ENCODE data around the gene RPL32. TPM values are rescaled to one million over a fixed set of nuclear protein-coding genes. Genes with fewer than 3 reads are reported as not detected.

Gene RPL32
- total and polyA plus RNA-seq, 2 donors (not counting 1 experiment from before 2014, with no cell fraction given), result 1,244 to 1,855 TPM

DNA sequence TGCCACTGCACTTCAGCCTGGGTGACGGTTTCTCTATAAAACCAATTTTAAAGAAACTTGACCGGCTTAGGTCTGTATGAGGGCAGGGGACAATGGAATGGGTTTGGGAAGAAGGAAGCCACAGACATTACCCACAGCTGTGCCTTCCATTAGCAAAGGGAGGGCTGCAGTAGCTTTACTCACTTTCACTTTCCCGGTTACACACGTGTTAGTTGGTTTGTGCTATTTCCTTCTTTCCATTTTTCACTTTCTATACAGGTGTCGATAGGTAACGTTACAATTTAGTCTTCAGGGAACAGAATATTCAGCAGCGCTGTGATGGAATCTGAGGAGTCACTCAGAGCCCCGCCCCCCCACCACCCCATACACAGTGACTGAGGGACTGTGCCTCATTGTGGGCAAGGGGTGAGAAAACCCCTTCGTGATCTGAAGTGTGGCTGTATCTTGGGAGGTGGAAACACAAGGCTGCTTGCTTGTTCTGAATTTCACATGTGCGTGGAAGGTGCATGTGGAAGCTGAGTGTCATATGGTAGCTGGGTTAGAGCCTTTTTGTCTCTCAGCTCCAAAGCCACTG, 44.8 kb upstream of the RPL32 start:
- Histone ChIP-seq H4K20me1 (ENCODE audit: control insufficient read depth, extremely low read depth, insufficient read depth, low read length) (no peaks in the 10 kb centered on the region), H3K9me3 (ENCODE audit: control insufficient read depth, insufficient read depth, low read depth, low read length) (no peaks in the 10 kb centered on the region), H3K79me2 (ENCODE audit: control insufficient read depth, insufficient read depth, low read length) (no peaks in the 10 kb centered on the region), H3K4me2 (ENCODE audit: extremely low read depth, insufficient read depth, low read length) (no peak overlapping the region), H3K36me3 (ENCODE audit: control insufficient read depth, insufficient read depth, low read length) (no peaks in the 10 kb centered on the region), H2AFZ (ENCODE audit: low read length) (no peak overlapping the region), H3K27ac (ENCODE audit: insufficient read depth, low read length) (no peak overlapping the region), H3K4me1 (ENCODE audit: control insufficient read depth, extremely low read depth, insufficient read depth, low read length) (no peaks in the 10 kb centered on the region), H3K27me3 (ENCODE audit: control insufficient read depth, insufficient read depth, low read length) (peaks cover 7% of the 10 kb centered on the region), H3K4me3 (replicated peaks in 1 of 4; ENCODE audit: control extremely low read depth in 1 of 4, insufficient read depth in 1 of 4, low read depth in 3 of 4, low read length in 4 of 4) (no peak overlapping the region), H3K9ac (ENCODE audit: insufficient read depth, low read length) (no peak overlapping the region)
- TF ChIP-seq CTCF (conservative IDR thresholded peaks at IDR 0.05 in 1 of 2, IDR thresholded peaks at IDR 0.05 in 1 of 2; ENCODE audit: low read depth in 1 of 2, low read length in 2 of 2) (no peak), EZH2 (IDR thresholded peaks at IDR 0.05; ENCODE audit: low read length, missing control alignments) (no peak)
- no peak for DNase-seq (ENCODE audit: low read depth in 2 of 2)

DNA sequence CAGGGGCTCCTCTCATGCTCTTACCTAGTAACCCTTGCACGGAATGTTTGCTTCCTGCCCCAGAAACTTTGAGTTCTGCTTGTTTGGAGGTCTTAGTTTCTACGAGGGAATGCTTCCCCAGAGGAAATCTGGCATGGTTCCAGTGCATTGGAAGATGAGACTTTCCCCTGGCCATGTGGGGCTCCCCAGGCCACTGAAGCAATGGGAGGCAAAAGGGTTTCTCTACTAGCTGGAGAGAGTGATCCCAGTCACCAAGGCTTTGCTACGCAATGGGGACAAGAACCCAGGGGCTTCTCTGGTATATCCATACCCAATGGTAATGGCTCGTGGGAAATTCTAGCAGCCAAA, 44.2 kb upstream of the RPL32 start:
- H3K4me2 ChIP-seq (ENCODE audit: extremely low read depth, insufficient read depth, low read length), result no peak overlapping the region
- no peak for DNase-seq (ENCODE audit: low read depth in 2 of 2)
- H3K9ac ChIP-seq (ENCODE audit: insufficient read depth, low read length), result no peak overlapping the region
- no peak overlapping the region for H3K27ac ChIP-seq (ENCODE audit: insufficient read depth, low read length)
- no peak overlapping the region for H3K4me3 ChIP-seq (replicated peaks in 1 of 4; ENCODE audit: control extremely low read depth in 1 of 4, insufficient read depth in 1 of 4, low read depth in 3 of 4, low read length in 4 of 4)
- no peaks in the 10 kb centered on the region for H4K20me1 ChIP-seq (ENCODE audit: control insufficient read depth, extremely low read depth, insufficient read depth, low read length)
- no peaks in the 10 kb centered on the region for H3K4me1 ChIP-seq (ENCODE audit: control insufficient read depth, extremely low read depth, insufficient read depth, low read length)
- no peak for TF ChIP-seq EZH2 (IDR thresholded peaks at IDR 0.05; ENCODE audit: low read length, missing control alignments)
- no peak for TF ChIP-seq CTCF (conservative IDR thresholded peaks at IDR 0.05 in 1 of 2, IDR thresholded peaks at IDR 0.05 in 1 of 2; ENCODE audit: low read depth in 1 of 2, low read length in 2 of 2)
- no peaks in the 10 kb centered on the region for H3K36me3 ChIP-seq (ENCODE audit: control insufficient read depth, insufficient read depth, low read length)
- H3K79me2 ChIP-seq (ENCODE audit: control insufficient read depth, insufficient read depth, low read length), result no peaks in the 10 kb centered on the region
- no peak overlapping the region for H2AFZ ChIP-seq (ENCODE audit: low read length)
- peaks cover 7% of the 10 kb centered on the region for H3K27me3 ChIP-seq (ENCODE audit: control insufficient read depth, insufficient read depth, low read length)
- no peaks in the 10 kb centered on the region for H3K9me3 ChIP-seq (ENCODE audit: control insufficient read depth, insufficient read depth, low read depth, low read length)

DNA sequence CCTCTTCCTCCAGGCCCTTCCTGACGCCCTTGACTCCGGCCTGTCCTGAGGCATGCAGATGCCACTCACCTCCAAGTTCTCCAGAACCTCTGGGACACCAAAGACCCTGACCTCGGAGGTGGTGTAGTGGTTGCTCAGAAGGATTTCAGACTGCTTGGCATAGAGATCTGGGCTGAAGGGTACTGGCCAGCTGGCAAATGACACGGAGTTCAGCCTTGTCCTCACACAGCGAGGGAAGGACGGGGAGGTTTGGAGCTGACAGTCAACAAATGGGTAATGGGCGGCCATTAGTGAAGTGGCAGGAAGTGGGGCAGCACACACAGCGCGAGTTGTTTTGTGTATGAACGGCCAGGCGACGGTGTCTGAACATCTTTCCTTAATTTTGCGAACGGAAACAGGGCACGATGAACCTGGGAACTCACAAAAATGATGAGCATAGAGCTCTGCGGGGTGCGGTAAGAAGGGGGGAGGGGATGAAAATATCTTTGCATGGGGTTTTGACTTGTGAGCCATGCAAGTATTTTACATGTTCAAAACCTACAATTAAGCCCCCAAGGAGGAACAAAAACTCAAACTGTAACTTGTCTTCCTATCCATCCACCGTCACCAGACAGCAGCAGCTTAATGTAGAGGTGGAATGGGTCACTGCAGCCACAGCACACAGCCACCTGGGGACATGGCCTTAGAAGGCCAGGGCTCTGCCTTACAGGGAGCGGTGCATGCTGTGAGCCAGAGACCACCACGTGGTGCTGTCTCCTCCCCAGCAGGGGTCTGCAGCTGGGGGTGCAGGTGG, 43.6 kb upstream of the RPL32 start:
- H3K4me3 ChIP-seq (replicated peaks in 1 of 4; ENCODE audit: control extremely low read depth in 1 of 4, insufficient read depth in 1 of 4, low read depth in 3 of 4, low read length in 4 of 4), result no peak overlapping the region
- no peak overlapping the region for H3K9ac ChIP-seq (ENCODE audit: insufficient read depth, low read length)
- TF ChIP-seq EZH2 (IDR thresholded peaks at IDR 0.05; ENCODE audit: low read length, missing control alignments) (no peak), CTCF (conservative IDR thresholded peaks at IDR 0.05 in 1 of 2, IDR thresholded peaks at IDR 0.05 in 1 of 2; ENCODE audit: low read depth in 1 of 2, low read length in 2 of 2) (no peak)
- H3K27me3 ChIP-seq (ENCODE audit: control insufficient read depth, insufficient read depth, low read length), result peaks cover 6% of the 10 kb centered on the region
- H3K27ac ChIP-seq (ENCODE audit: insufficient read depth, low read length), result no peak overlapping the region
- no peaks in the 10 kb centered on the region for H3K9me3 ChIP-seq (ENCODE audit: control insufficient read depth, insufficient read depth, low read depth, low read length)
- H3K36me3 ChIP-seq (ENCODE audit: control insufficient read depth, insufficient read depth, low read length), result no peaks in the 10 kb centered on the region
- no peaks in the 10 kb centered on the region for H3K4me1 ChIP-seq (ENCODE audit: control insufficient read depth, extremely low read depth, insufficient read depth, low read length)
- H3K79me2 ChIP-seq (ENCODE audit: control insufficient read depth, insufficient read depth, low read length), result no peaks in the 10 kb centered on the region
- no peaks in the 10 kb centered on the region for H4K20me1 ChIP-seq (ENCODE audit: control insufficient read depth, extremely low read depth, insufficient read depth, low read length)
- H2AFZ ChIP-seq (ENCODE audit: low read length), result no peak overlapping the region
- no peak overlapping the region for H3K4me2 ChIP-seq (ENCODE audit: extremely low read depth, insufficient read depth, low read length)
- DNase-seq (ENCODE audit: low read depth in 2 of 2), result no peak

Data from fibroblast of lung (primary cell).